HG03196 (cell line): ENCODE measurements around the gene TEX38.
"Not testable (repeated sequence)": the region's sequence is repeated elsewhere in the genome, so short reads cannot be mapped to it uniquely, and the experiment has no call there.

Source experiments
- ATAC-seq: cut with Tn5 transposase; IDR thresholded peaks from one replicate; pipeline ENCODE4 v1.9.1; 2021; ENCODE audit not compliant: unreplicated experiment

TEX38 gene

DNA sequence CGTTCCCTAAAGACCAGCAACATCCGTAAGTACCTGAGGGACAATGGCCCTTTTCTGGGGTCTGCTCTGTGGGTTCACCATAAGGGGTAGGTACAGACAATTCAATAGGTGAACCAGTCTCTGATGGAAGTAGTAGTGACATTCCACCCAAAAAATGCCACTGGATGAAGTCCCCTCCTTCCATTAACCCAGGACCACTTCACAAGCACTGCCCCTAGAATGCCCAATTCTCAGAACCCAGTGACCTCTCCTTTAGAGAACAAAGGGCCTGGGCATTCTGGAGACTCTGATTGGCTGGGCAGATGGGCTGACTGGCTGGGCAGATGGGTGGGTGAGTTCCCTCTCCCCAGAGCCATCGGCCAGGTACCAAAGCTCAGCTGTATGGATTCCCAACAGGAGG is at the start of gene TEX38:
TEX38 (plus strand) TSS at position 301 of the 400 bp plus-strand sequence; CDS start at position 382, 81 bp downstream.
- no peak for ATAC-seq

DNA sequence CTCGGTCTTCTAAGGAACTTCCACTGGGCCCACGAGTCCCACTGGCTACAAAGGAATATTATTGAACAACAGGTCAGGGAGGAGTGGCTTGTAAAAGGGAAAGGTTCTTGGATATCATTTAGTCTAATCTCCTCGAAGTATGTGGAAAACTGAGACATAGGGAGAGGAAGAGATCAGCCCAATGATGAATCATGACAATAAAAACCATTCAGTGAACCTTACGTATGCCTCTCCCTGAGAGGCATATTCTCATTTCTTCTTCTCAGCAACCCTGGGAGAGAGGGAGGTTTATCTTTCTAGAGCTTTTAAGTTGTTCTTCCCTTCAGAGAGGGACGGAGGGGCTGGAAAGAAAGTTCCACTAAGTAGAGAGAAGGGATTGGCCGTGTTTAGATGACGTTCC is 49.7 kb upstream of the TEX38 start:
- no peak for ATAC-seq

- no peak for ATAC-seq
These were observed 49.3 kb upstream of the TEX38 start for GRCh38 chr1:46622344-46622743.

- no peak for ATAC-seq
These were observed 47.7 kb upstream of the TEX38 start for GRCh38 chr1:46623743-46624644.

GRCh38 chr1:46630719-46631118 is 40.9 kb upstream of the TEX38 start:
- ATAC-seq: no peak

DNA sequence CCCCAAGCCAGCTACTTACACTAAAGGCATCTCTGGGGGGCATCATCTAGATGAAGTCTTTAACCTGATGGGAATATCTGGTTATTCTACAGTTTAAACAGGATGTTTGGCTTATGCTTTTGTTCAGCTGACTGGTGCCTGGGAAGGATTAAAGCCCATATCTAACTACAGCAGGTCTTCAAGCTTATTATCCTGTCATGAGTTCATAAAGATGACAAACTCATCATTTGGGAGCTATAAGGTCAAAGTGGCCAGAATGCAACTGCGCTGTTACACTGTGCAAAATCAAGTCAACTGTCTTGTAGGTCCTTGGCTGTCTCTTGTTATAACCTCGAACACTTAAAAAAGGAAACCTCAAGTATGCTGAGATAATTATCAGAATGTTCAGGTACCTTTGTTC is 36.4 kb upstream of the TEX38 start:
- no peak for ATAC-seq

DNA sequence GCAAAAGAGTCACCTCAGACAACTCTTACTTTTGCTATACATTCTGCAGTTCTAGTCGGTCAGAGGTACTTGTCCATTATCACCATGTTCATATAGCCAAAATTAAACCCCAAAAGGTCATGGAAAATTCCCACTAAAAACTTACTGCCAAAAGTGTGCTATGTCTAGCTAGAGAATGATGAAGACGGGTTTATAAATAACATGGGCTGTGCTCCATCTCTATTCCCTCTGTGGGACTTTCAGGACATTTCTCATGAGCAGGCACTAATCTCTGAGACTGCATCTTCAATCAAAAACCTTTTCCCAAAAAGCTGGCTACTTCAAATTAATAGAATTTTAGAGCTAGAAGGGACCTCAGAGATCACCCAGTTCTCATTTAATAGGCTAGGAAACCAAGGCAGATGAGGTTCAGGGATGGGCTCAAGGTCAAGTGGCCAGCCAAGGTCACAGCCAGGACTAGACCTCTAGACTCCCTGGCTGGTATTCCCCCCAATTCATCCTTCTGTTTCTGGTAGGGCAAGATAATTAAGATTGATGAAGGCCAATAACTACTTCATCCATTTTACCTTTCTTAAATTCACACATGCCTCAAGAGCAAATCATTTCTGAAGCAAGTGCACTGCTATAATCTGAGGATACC is 34.1 kb upstream of the TEX38 start:
- ATAC-seq: no peak

DNA sequence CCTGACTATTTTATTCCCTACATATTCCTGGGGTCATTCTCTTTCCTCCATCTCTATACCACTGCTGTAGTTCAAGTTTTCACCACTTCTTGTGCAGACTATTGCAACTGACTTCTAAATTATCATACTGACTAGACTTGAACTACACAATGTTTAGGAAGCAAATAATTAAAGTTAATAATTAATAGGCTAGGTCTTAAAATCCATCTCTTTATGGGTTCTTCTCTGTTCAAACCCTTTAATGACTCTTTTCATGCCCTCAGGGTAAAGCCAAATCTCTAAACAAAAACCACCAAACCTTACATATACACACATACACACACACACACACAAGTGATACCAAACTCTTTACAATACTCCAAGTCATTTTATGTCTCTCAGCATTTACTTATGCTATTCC is 32.7 kb upstream of the TEX38 start:
- no peak for ATAC-seq

DNA sequence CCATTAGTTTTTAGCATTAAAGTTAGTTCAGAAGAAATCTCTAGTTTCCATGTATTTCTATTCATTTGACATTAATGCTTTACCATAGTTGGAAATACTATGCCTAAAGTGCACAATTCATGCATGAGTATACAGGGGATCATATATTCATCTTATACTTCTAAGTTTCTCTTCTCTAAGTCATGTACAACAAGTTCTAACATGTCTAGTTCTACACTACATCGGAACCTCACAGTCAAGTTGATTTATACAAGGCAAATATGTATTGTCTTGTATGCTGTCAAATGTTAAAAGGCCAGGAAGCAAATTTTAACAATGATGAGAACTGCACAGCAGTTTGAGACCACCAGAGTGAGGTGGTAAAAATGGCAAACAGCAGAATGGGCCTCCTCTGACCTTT is 32.1 kb upstream of the TEX38 start:
- ATAC-seq: no peak

- ATAC-seq: no peak
These were observed 29.5 kb upstream of the TEX38 start for GRCh38 chr1:46642115-46642680.

DNA sequence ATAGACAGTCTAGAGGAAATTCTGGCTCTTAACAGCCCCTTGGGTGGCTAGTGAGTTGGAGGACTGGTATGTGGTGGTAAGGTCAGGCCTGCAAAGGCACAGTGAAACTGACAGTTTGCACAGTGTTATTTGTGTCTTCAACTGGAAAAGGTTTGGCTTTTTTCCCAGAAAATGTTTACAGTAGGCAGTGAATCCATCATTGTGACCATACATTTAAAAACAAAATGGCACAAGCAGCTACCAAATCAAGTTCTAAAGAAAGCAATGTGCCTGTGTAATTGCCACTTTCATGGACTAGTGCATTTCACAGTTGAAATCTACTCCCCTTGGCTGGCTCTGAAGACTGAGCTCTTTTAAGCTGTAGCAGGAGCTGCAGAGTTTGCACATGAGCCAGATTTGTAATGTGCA is 28.3 kb upstream of the TEX38 start:
- no peak for ATAC-seq

DNA sequence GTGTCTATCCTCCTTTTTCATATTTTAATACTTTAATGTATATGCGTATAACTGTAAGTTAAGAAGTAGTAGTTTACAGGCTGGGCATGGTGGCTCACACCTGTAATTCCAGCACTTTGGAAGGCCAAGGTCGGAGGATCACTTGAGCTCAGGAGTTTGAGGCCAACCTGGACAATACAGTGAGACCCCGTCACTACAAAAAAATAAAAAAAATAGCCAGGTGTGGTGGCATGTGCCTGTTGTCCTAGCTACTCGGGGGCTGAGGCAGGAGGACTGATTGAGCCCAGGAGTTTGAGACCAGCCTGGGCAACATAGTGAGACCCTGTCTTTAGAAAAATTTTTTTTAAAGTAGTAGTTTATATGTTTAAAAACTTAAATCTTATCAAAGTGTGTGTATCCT is 25.8 kb upstream of the TEX38 start:
- ATAC-seq: no peak

DNA sequence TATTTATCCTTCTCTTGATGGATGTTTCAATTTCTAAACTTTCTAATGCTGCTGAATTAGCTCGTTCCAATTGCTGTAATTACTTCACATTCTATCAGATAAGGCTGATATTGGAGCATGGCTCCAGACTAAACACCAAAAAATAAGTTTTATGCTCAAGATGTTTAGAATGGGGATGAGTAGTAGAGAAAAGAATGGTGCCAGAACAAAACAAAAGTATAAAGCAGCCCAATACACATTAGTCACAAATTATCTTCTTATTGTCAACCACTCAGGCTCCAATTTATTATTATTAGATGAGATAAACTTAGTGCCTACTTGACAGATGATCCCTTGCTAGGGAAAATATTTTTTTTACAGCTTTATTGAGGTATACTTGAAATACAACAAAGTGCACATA is 25.3 kb upstream of the TEX38 start:
- ATAC-seq: no peak

DNA sequence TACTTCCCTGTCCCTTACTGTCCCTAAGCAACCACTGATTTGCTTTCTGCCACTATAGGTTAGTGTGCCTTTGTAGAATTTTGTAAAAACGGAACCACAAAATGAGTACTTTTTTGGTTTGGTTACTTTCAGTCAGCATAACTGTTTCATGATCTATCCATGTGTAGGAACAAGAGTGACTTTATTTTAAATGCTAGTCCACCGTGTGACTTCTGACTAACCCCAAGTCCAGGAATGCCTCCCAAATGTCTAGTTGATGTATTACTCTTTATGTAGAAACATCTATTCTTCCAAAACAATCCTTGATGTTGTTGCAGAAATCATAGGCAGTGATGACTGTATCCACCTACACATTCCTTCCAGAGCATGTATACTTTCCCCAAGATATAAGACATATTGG is 24.8 kb upstream of the TEX38 start:
- no peak for ATAC-seq

DNA sequence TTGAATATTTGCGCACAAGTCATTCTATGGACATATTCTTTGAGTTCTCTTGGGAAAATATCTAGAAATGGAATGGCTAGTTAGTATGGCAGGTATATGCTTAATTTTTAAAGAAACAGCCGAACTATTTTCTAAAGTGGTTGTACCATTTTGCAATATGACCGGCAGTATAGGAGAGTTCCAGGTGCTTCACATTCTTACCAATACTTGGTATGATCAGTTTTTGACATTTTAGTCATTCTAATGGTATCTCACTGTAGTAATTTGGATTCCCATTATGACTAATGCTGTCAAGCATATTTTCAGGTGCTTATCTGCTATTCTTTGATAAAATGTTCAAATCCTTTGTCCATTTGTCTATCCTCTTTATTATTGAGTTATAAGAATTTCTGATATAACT is 24.0 kb upstream of the TEX38 start:
- ATAC-seq: no peak

DNA sequence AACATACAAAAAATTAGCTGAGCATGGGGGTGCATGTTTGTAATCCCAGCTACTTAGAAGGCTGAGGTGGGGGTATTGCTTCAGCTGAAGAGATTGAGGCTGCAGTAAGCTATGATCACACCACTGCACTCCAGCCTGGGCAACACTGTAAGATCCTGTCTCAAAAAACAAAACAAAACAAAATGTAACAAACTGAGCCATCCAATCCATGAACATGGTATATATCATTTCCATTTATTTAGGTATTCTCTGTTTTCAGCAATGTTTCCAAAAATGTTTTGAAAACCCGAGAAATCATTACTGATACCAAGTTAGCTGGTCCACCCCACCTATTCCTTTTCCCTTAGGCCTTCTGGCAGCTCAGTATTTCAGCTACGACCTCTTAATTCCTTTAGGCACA is 21.9 kb upstream of the TEX38 start:
- ATAC-seq: no peak

DNA sequence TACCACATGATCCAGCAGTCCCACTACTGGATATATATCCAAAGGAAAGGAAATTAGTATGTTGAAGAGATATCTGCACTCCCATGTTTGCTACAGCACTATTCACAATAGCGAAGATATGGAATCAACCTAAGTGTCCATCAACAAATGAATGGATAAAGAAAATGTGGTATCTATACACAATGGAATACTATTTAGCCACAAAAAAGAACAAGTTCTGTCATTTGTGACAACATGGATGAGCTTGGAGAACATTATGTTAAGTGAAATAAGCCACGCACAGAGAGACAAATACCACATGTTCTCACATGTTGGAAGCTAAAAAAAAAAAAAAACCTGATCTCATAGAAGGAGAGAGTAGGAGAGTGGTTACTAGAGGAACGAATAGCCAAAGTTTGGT is 21.2 kb upstream of the TEX38 start:
- ATAC-seq: no peak

DNA sequence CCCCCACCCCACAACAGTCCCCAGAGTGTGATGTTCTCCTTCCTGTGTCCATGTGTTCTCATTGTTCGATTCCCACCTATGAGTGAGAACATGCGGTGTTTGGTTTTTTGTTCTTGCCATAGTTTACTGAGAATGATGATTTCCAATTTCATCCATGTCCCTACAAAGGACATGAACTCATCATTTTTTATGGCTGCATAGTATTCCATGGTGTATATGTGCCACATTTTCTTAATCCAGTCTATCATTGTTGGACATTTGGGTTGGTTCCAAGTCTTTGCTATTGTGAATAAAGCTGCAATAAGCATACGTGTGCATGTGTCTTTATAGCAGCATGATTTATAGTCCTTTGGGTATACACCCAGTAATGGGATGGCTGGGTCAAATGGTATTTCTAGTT is 20.5 kb upstream of the TEX38 start:
- ATAC-seq: not testable (repeated sequence)

- no peak for ATAC-seq
These were observed 19.1 kb upstream of the TEX38 start for GRCh38 chr1:46652321-46653100.

DNA sequence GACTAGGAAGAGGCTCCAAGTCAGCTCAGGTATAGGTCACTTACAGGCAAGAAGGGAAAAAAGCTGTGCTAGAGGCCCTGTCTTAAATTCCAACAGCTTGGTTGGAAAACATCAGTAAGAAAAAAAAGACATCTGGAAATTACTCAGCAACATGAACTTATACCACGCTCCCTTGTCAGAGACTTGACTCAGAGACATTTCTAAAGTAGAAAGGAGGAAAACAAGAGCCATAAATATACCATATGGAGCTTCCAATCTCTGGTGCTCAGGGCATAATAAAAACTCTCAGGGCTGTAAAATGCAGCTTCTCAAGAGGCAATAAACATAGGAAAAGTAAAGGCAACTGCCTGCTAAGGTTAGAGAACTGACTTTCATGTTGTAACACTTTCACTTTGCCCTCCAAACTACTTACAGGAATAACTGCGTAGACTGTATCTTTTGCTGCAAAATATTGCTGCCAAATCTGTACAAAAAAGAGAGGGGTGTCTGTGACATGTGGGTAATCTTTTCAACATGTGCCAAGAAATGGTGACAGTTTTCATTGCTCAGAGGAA is 18.2 kb upstream of the TEX38 start:
- ATAC-seq: no peak

DNA sequence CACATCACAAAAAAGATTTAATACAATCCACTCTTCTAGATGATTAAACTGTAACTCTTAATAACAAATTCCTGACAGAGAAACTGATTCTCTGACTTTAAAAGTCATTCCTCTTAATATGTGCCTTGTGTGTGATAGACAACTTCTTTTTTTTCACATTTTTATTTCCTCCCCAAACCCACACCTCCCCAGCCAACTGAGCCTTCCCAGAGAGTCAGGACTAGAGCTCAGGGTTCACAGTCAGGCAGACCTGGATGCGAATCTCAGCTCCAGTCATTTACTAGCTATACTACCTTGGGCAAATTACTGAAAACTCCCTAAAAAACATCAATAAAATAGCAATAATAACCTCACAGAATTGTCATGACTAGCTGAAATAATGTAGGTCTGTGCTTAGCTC is 17.6 kb upstream of the TEX38 start:
- no peak for ATAC-seq
